Measurements from ENCODE around the gene CDK10. TPM values are rescaled to one million over a fixed set of nuclear protein-coding genes. Genes with fewer than 3 reads are reported as not detected.

Gene CDK10
- total RNA-seq, 1 donor from 2014 or later: 122 TPM

DNA sequence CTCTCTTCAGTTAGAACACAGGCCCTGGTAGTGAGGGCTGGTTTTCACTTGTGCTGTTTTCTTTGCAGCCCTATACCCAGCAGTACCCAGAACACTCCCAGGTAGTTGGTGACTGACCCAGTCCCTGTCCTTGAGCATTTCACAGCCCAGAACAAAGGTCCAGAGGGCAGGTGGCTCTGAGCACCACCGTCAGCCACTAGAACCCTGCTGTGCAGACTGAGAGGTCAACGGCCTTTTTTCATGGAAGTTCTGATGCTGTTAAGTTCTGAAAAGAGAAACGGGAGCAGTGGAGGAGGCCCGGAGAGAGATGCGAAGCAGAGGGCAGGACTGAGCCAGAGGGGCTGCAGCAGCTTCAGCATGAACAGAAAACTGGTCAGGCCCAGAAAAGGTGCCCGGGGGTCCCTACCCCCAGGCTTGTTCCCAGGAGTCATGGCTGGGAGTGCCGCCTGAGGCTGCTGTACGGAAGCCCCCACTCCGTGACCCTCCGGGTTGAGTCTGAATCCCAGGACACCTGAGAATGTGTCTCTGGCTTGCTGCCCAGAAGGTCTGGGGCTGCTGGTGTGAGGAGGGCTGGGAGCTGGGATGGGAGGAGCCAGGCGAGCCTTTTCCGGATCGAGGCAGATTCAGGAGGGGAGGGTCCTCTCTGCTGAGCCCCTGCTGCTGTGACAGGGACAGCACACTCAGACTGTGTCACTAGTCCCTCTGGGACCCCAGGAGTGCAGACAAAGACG, 43.5 kb downstream of the CDK10 start:
- H3K4me3 Mint-ChIP-seq: no peak overlapping the region
- TF ChIP-seq, protein P1, sequence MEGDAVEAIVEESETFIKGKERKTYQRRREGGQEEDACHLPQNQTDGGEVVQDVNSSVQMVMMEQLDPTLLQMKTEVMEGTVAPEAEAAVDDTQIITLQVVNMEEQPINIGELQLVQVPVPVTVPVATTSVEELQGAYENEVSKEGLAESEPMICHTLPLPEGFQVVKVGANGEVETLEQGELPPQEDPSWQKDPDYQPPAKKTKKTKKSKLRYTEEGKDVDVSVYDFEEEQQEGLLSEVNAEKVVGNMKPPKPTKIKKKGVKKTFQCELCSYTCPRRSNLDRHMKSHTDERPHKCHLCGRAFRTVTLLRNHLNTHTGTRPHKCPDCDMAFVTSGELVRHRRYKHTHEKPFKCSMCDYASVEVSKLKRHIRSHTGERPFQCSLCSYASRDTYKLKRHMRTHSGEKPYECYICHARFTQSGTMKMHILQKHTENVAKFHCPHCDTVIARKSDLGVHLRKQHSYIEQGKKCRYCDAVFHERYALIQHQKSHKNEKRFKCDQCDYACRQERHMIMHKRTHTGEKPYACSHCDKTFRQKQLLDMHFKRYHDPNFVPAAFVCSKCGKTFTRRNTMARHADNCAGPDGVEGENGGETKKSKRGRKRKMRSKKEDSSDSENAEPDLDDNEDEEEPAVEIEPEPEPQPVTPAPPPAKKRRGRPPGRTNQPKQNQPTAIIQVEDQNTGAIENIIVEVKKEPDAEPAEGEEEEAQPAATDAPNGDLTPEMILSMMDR (IDR thresholded peaks at IDR 0.05; ENCODE audit: unreplicated experiment): no peak
- H3K36me3 Mint-ChIP-seq: peaks cover 30% of the 10 kb centered on the region
- peak overlapping the region; percentile 69 for H3K27ac Mint-ChIP-seq
- no peaks in the 10 kb centered on the region for H3K27me3 Mint-ChIP-seq (ENCODE audit: low read depth)
- peak in 1 of 2 experiments; percentile 56 for DNase-seq (ENCODE audit: low spot score in 2 of 2, unreplicated experiment in 2 of 2)
- peaks cover 9% of the 10 kb centered on the region for H3K4me1 Mint-ChIP-seq
- no peaks in the 10 kb centered on the region for H3K9me3 Mint-ChIP-seq

GRCh38 chr16:89730610-89731234, 44.2 kb downstream of the CDK10 start:
- Mint-ChIP-seq H3K36me3 (peaks cover 35% of the 10 kb centered on the region), H3K27ac (peak overlapping the region; percentile 69), H3K4me3 (no peak overlapping the region)

DNA sequence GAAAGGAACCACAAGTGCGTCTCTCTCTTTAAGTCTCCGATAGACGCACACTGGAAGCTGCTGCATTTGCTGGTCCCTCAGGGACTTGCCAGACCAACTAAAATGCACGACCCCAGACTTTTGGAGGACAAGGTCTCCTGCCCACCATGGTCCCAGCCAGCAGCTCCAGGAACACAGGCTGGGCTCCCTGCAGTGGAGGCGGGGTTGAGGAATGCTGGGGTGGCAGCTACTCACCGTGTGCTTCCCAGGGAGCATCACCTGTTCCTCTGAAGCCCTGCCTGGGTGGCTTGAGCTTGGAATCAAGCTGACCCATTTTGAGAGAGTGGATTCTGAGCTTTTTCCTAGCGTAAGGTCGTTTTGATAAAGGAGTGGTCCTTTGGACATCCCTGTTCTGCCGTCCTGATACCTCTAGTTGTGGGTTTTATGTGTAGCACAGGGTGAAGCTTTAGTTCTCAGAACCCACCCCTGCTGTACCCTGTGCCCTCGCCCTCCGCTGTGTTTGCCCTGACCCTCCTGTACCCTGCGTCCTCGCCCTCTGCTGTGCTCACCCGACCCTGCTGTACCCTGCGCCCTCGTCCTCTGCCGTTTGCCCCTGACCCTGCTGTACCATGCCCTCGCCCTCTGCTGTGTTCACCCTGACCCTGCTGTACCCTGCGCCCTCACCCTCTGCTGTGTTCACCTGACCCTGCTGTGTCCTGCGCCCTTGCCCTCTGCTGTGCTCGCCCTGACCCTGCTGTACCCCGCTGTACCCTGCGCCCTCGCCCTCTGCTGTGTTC, 45.8 kb downstream of the CDK10 start:
- Mint-ChIP-seq H3K4me1 (peaks cover 9% of the 10 kb centered on the region), H3K27ac (no peak overlapping the region), H3K9me3 (no peaks in the 10 kb centered on the region), H3K4me3 (no peak overlapping the region), H3K36me3 (peaks cover 35% of the 10 kb centered on the region), H3K27me3 (ENCODE audit: low read depth) (no peaks in the 10 kb centered on the region)
- TF ChIP-seq, protein P1 (IDR thresholded peaks at IDR 0.05; ENCODE audit: unreplicated experiment): no peak
- DNase-seq (ENCODE audit: low spot score in 2 of 2, unreplicated experiment in 2 of 2): no peak

More at GRCh38 chr16:89730610-89731234, 44.2 kb downstream of the CDK10 start:
- Mint-ChIP-seq H3K4me1 (peaks cover 9% of the 10 kb centered on the region), H3K9me3 (no peaks in the 10 kb centered on the region), H3K27me3 (ENCODE audit: low read depth) (no peaks in the 10 kb centered on the region)
- TF ChIP-seq, protein P1 (IDR thresholded peaks at IDR 0.05; ENCODE audit: unreplicated experiment): no peak
- DNase-seq (ENCODE audit: low spot score in 2 of 2, unreplicated experiment in 2 of 2): no peak

DNA sequence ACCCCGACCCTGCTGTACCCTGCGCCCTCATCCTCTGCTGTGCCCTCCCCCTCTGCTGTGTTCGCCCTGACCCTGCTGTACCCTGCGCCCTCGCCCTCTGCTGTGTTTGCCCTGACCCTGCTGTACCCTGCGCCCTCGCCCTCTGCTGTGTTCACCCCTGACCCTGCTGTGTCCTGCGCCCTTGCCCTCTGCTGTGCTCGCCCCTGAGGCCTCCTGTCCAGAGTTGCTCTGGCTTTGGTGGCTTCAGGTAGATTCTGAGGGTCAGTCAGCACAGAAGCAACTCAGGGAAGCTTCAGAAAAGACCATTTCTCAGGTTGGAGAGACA, 46.4 kb downstream of the CDK10 start:
- H3K36me3 Mint-ChIP-seq: peaks cover 33% of the 10 kb centered on the region
- no peaks in the 10 kb centered on the region for H3K27me3 Mint-ChIP-seq (ENCODE audit: low read depth)
- H3K4me1 Mint-ChIP-seq: peaks cover 9% of the 10 kb centered on the region
- TF ChIP-seq, protein P1 (IDR thresholded peaks at IDR 0.05; ENCODE audit: unreplicated experiment): no peak
- no peak overlapping the region for H3K4me3 Mint-ChIP-seq
- no peak overlapping the region for H3K27ac Mint-ChIP-seq
- no peaks in the 10 kb centered on the region for H3K9me3 Mint-ChIP-seq
- DNase-seq (ENCODE audit: low spot score in 2 of 2, unreplicated experiment in 2 of 2): no peak

GRCh38 chr16:89733322-89733721, 46.8 kb downstream of the CDK10 start:
- Mint-ChIP-seq H3K36me3 (peaks cover 32% of the 10 kb centered on the region), H3K27ac (no peak overlapping the region)
- TF ChIP-seq, protein P1 (IDR thresholded peaks at IDR 0.05; ENCODE audit: unreplicated experiment): no peak

More at GRCh38 chr16:89733322-89733721, 46.8 kb downstream of the CDK10 start:
- H3K4me1 Mint-ChIP-seq: peaks cover 9% of the 10 kb centered on the region
- H3K4me3 Mint-ChIP-seq: no peak overlapping the region
- H3K9me3 Mint-ChIP-seq: no peaks in the 10 kb centered on the region
- DNase-seq (ENCODE audit: low spot score in 2 of 2, unreplicated experiment in 2 of 2): no peak
- no peaks in the 10 kb centered on the region for H3K27me3 Mint-ChIP-seq (ENCODE audit: low read depth)
